RWPE2 (cell line): ENCODE measurements around the gene SAMD5.

Experiments used
- ATAC-seq: fragments of 200-7000 bp; cut with Tn5 transposase; 3 replicates; pipeline ENCODE4 v1.9.1; 2021; ENCODE audit warnings: low read depth
- DNase-seq: peaks from one replicate; pipeline ENCODE4 v3.0.0-alpha.2; 2020; ENCODE audit warnings: low spot score
- H3K27ac ChIP-seq: fragments of 450-650 bp; 2 replicates; pipeline ENCODE4 v1.5.1; 2017; ENCODE audit warnings: mild to moderate bottlenecking; ENCODE audit not compliant: poor library complexity, severe bottlenecking
- H3K27me3 ChIP-seq: fragments of 250-450 bp; sonication (Bioruptor Pico); 2 replicates; pipeline ENCODE4 v1.5.1; 2021; ENCODE audit warnings: mild to moderate bottlenecking, moderate library complexity; ENCODE audit not compliant: insufficient read depth, poor library complexity, severe bottlenecking
- H3K36me3 ChIP-seq: fragments of 250-450 bp; sonication (Bioruptor Pico); 2 replicates; pipeline ENCODE4 v1.5.1; 2020; ENCODE audit warnings: low read depth, mild to moderate bottlenecking, moderate library complexity
- H3K4me1 ChIP-seq: fragments of 250-450 bp; sonication (Bioruptor Pico); 2 replicates; pipeline ENCODE4 v1.5.1; 2021; ENCODE audit warnings: mild to moderate bottlenecking, moderate library complexity; ENCODE audit not compliant: insufficient read depth, poor library complexity, severe bottlenecking
- H3K4me3 ChIP-seq: fragments of 250-450 bp; sonication (Bioruptor Pico); 2 replicates; pipeline ENCODE4 v1.5.1; 2021; ENCODE audit warnings: mild to moderate bottlenecking, moderate library complexity; ENCODE audit not compliant: severe bottlenecking
- H3K9me3 ChIP-seq: fragments of 250-450 bp; sonication (Bioruptor Pico); 2 replicates; pipeline ENCODE4 v1.5.1; 2021; ENCODE audit warnings: mild to moderate bottlenecking, moderate library complexity; ENCODE audit not compliant: severe bottlenecking
- CTCF ChIP-seq: fragments of 450-650 bp; IDR thresholded peaks from one replicate; pipeline ENCODE4 v1.5.1; 2017; ENCODE audit warnings: mild to moderate bottlenecking, moderate library complexity; ENCODE audit not compliant: poor library complexity, severe bottlenecking

Gene SAMD5

GRCh38 chr6:147560670-147561069 lies 52.2 kb downstream of the SAMD5 start:
- Histone ChIP-seq H3K4me3 (no peak overlapping the region), H3K36me3 (no peaks in the 10 kb centered on the region), H3K9me3 (no peaks in the 10 kb centered on the region), H3K27ac (no peak overlapping the region), H3K27me3 (no peaks in the 10 kb centered on the region), H3K4me1 (no peaks in the 10 kb centered on the region)
- TF ChIP-seq CTCF, result no peak
- no peak for DNase-seq
- ATAC-seq, result no peak

- TF ChIP-seq CTCF, result no peak
- no peaks in the 10 kb centered on the region for H3K9me3 ChIP-seq
- H3K27me3 ChIP-seq, result no peaks in the 10 kb centered on the region
- DNase-seq (no peak), ATAC-seq (no peak)
- no peaks in the 10 kb centered on the region for H3K36me3 ChIP-seq
- no peak overlapping the region for H3K4me3 ChIP-seq
- no peak overlapping the region for H3K27ac ChIP-seq
- H3K4me1 ChIP-seq, result no peaks in the 10 kb centered on the region
Measured at GRCh38 chr6:147561726-147562125, 53.2 kb downstream of the SAMD5 start.

GRCh38 chr6:147563472-147563871 lies 55.0 kb downstream of the SAMD5 start:
- Histone ChIP-seq H3K9me3 (no peaks in the 10 kb centered on the region), H3K27me3 (no peaks in the 10 kb centered on the region), H3K4me1 (no peaks in the 10 kb centered on the region), H3K4me3 (no peak overlapping the region), H3K36me3 (no peaks in the 10 kb centered on the region), H3K27ac (no peak overlapping the region)
- DNase-seq (no peak), ATAC-seq (no peak)
- TF ChIP-seq CTCF, result no peak

- Histone ChIP-seq H3K27ac (no peak overlapping the region), H3K36me3 (no peaks in the 10 kb centered on the region), H3K27me3 (no peaks in the 10 kb centered on the region), H3K9me3 (no peaks in the 10 kb centered on the region), H3K4me3 (no peak overlapping the region), H3K4me1 (no peaks in the 10 kb centered on the region)
- DNase-seq (no peak), ATAC-seq (no peak)
- TF ChIP-seq CTCF, result no peak
Measured at GRCh38 chr6:147564556-147564955, 56.1 kb downstream of the SAMD5 start.

- H3K27ac ChIP-seq, result no peak overlapping the region
Measured at GRCh38 chr6:147566244-147566898, 57.9 kb downstream of the SAMD5 start.

More at GRCh38 chr6:147566244-147566898, 57.9 kb downstream of the SAMD5 start:
- DNase-seq (no peak), ATAC-seq (no peak)
- Histone ChIP-seq H3K4me1 (no peaks in the 10 kb centered on the region), H3K27me3 (no peaks in the 10 kb centered on the region), H3K4me3 (no peak overlapping the region), H3K36me3 (no peaks in the 10 kb centered on the region), H3K9me3 (no peaks in the 10 kb centered on the region)
- no peak for TF ChIP-seq CTCF
